ENCODE results near the gene GARS1. TPM values are rescaled to one million over a fixed set of nuclear protein-coding genes. Genes with fewer than 3 reads are reported as not detected.

GARS1 gene
- total RNA-seq, 3 donors from 2014 or later (not counting 1 experiment from before 2014, with no cell fraction given): 80.2 to 107 (median 92.4) TPM

GRCh38 chr7:30553546-30553945, 41.1 kb upstream of the GARS1 start:
- Histone ChIP-seq H3K4me1 (ENCODE audit: control insufficient read depth, insufficient read depth, low read length) (no peaks in the 10 kb centered on the region), H3K27me3 (ENCODE audit: control insufficient read depth, insufficient read depth, low read length) (no peaks in the 10 kb centered on the region), H3K27ac (ENCODE audit: low read length) (no peak overlapping the region), H3K9me3 (ENCODE audit: control insufficient read depth, insufficient read depth, low read length) (no peaks in the 10 kb centered on the region), H3K4me3 (ENCODE audit: low read length) (no peak overlapping the region), H3K36me3 (ENCODE audit: control insufficient read depth, insufficient read depth, low read length) (no peaks in the 10 kb centered on the region)
- WGBS (ENCODE audit: insufficient coverage): 93% methylated on average over 3 of the region's 3 CpGs
- no peaks in the 10 kb centered on the region for H3K27me3 Mint-ChIP-seq (ENCODE audit: low read depth in 2 of 2)
- peaks cover 7% of the 10 kb centered on the region for H3K36me3 Mint-ChIP-seq
- ATAC-seq: no peak
- H3K9me3 Mint-ChIP-seq: no peaks in the 10 kb centered on the region
- DNase-seq: no peak
- no peak overlapping the region for H3K27ac Mint-ChIP-seq
- intact Hi-C loops (cut with micrococcal nuclease): no loop called here
- no peaks in the 10 kb centered on the region for H3K4me1 Mint-ChIP-seq
- no peak overlapping the region for H3K4me3 Mint-ChIP-seq
- no peak for TF ChIP-seq CTCF (IDR thresholded peaks at IDR 0.05)

- no peaks in the 10 kb centered on the region for H3K9me3 Mint-ChIP-seq
- no peak for DNase-seq
- no peaks in the 10 kb centered on the region for H3K4me1 ChIP-seq (ENCODE audit: control insufficient read depth, insufficient read depth, low read length)
- no peaks in the 10 kb centered on the region for H3K4me1 Mint-ChIP-seq
- WGBS (ENCODE audit: insufficient coverage): 100% methylated on average over 1 of the region's 2 CpGs
- H3K9me3 ChIP-seq (ENCODE audit: control insufficient read depth, insufficient read depth, low read length): no peaks in the 10 kb centered on the region
- ATAC-seq: no peak
- H3K27ac ChIP-seq (ENCODE audit: low read length): no peak overlapping the region
- no peaks in the 10 kb centered on the region for H3K27me3 Mint-ChIP-seq (ENCODE audit: low read depth in 2 of 2)
- H3K4me3 Mint-ChIP-seq: no peak overlapping the region
- no peaks in the 10 kb centered on the region for H3K27me3 ChIP-seq (ENCODE audit: control insufficient read depth, insufficient read depth, low read length)
- intact Hi-C loops (cut with micrococcal nuclease): no loop called here
- H3K36me3 ChIP-seq (ENCODE audit: control insufficient read depth, insufficient read depth, low read length): peaks cover under 1% of the 10 kb centered on the region
- no peak overlapping the region for H3K4me3 ChIP-seq (ENCODE audit: low read length)
- H3K36me3 Mint-ChIP-seq: no peaks in the 10 kb centered on the region
- H3K27ac Mint-ChIP-seq: no peak overlapping the region
- TF ChIP-seq CTCF (IDR thresholded peaks at IDR 0.05): no peak
These were observed 39.2 kb upstream of the GARS1 start for GRCh38 chr7:30555525-30555924.

- H3K36me3 Mint-ChIP-seq: peaks cover 4% of the 10 kb centered on the region
These were observed 37.8 kb upstream of the GARS1 start for GRCh38 chr7:30556840-30557239.

More at GRCh38 chr7:30556840-30557239, 37.8 kb upstream of the GARS1 start:
- no peaks in the 10 kb centered on the region for H3K9me3 ChIP-seq (ENCODE audit: control insufficient read depth, insufficient read depth, low read length)
- H3K4me1 ChIP-seq (ENCODE audit: control insufficient read depth, insufficient read depth, low read length): no peaks in the 10 kb centered on the region
- no peak overlapping the region for H3K4me3 ChIP-seq (ENCODE audit: low read length)
- Mint-ChIP-seq H3K9me3 (no peaks in the 10 kb centered on the region), H3K4me1 (no peaks in the 10 kb centered on the region), H3K4me3 (no peak overlapping the region), H3K27ac (no peak overlapping the region), H3K27me3 (ENCODE audit: low read depth in 2 of 2) (no peaks in the 10 kb centered on the region)
- no peak for ATAC-seq
- intact Hi-C loops (cut with micrococcal nuclease): no loop called here
- no peak overlapping the region for H3K27ac ChIP-seq (ENCODE audit: low read length)
- no peak for DNase-seq
- no peak for TF ChIP-seq CTCF (IDR thresholded peaks at IDR 0.05)
- H3K36me3 ChIP-seq (ENCODE audit: control insufficient read depth, insufficient read depth, low read length): peaks cover 11% of the 10 kb centered on the region
- WGBS (ENCODE audit: insufficient coverage): 96% methylated on average over 6 of the region's 6 CpGs
- H3K27me3 ChIP-seq (ENCODE audit: control insufficient read depth, insufficient read depth, low read length): no peaks in the 10 kb centered on the region
